NCI-H2171 (cell line): ENCODE measurements around the gene LDLRAD3.
A peak's percentile ranks its signal among the peaks of the same experiment; 100 is the strongest.

ENCODE experiments used
- DNase-seq: peaks from one replicate; lab custom pipeline; 2025; lab: John Stamatoyannopoulos, UW

The LDLRAD3 gene

GRCh38 chr11:35927682-35928081 is 16.2 kb upstream of the LDLRAD3 start:
- DNase-seq = peak; percentile 55

DNA sequence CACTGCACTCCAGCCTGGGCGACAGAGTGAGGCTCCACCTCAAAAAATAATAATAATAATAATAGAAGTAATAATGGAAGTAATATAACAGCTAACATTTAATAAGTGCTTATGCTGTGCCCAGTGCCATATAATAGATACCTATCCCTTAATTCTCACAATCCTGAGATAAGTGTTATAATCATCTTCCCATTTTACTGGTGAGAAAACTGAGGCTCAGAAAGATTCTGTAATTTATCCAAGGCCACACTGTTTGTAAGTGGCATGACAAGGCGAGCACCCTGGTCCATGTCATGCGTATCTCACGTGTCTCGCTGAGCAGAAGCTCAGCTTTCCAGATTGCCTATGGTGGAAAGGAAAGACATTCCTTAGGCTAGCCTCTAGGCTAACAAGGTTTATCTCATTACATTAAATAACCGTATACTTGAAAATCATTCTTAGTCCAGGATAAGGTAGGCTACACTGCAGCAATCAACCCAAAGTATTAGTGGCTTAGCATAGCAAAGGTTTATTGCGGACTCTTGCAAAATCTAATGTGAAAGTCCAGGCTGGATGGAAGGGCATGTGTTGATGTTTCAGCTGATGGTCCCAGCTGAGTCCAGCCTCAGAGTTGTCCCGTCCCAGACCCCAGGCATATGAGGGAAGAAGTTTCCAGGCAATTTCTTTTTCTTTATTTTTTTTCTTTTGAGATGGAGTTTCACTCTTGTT is 15.0 kb upstream of the LDLRAD3 start:
- no peak for DNase-seq

GRCh38 chr11:35930466-35930865 is 13.4 kb upstream of the LDLRAD3 start:
- no peak for DNase-seq

GRCh38 chr11:35932121-35932520 is 11.7 kb upstream of the LDLRAD3 start:
- no peak for DNase-seq

DNA sequence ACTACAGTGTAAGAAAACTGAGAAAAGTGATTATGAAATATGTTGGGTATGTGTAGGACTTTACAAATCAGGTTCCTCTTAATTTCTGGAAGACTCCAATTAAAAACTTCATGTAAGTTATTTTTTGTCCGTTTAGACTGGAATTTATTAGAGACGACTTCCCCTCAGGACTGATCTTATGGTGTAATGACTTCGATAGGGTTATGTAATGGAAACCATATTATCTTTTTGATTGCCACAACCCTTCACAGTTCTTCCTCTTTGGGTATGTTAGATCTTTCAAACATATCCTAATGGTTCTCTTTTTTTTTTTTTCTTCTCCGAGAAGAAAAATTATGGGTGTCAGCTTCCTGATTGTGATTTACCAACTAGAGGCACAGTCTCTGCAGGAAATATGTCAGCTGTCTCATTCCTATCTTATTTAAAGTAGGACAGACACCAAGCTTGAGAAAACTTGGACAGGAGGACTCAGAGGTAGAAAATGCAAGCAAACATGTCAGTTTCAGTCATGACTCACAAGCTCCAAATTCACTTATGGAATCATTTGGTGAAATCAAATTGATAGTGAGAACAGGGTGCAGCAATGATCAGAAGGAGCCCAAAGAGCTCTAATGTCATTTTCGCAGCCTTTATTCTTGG is 11.1 kb upstream of the LDLRAD3 start:
- DNase-seq = no peak

GRCh38 chr11:35933320-35933871 is 10.5 kb upstream of the LDLRAD3 start:
- no peak for DNase-seq

- no peak for DNase-seq
Measured at GRCh38 chr11:35934271-35934670, 9.6 kb upstream of the LDLRAD3 start.

DNA sequence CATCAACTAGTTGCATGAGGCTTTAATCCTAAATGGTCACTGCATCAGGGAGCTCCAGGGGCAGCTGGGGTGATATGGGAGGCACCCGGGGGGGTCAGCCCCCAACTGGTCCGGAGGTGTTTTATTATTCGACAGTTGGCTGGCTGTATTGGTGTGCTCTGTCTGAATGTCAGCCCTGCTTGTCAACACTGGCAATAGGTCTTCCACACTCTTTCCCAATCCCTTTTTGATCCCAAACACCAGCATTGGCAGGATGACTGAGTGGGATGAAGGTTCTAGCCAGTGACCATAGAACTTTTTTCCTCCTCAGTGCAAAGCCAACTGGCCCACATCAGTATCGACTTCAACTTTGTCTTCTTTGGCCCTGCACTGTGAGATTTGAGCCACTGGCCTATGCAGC is 8.9 kb upstream of the LDLRAD3 start:
- DNase-seq = no peak

DNA sequence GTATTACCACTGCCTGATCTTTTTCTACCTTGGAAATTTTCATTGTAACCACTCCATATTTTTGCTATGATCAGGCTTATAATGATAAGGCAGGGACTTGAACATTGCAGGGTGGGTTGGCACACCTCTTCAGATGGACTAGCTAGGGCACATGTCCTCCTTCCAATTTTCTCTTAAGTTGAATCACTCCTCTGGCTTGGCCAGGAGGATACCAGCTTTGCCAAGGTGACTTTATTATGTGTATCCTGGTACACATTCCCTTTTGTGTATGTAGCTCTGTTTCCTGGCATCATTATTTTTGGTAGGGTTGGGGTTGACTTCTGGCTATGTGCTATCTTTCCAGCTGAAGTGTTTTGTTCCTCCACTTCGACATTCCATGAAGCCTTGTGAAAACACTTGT is 8.5 kb upstream of the LDLRAD3 start:
- no peak for DNase-seq

DNA sequence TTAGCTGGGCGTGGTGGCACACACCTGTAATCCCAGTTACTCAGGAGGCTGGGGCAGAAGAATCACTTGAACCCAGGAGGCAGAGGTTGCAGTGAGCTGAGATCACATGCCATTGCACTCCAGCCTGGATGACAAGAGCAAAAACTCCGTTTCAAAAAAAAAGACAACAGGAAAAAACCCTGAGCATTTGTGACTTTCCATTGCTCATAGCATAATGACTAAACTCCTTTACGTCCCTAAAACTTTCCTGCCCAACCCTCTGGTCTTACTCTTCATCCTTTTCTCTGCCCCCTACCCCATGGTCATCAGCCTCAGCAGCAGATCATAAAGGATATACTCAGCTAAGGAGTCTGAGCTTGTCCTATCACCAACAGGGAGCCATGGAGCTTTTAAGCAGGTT is 6.8 kb upstream of the LDLRAD3 start:
- DNase-seq = no peak

- no peak for DNase-seq
Measured at GRCh38 chr11:35937700-35938099, 6.2 kb upstream of the LDLRAD3 start.

DNA sequence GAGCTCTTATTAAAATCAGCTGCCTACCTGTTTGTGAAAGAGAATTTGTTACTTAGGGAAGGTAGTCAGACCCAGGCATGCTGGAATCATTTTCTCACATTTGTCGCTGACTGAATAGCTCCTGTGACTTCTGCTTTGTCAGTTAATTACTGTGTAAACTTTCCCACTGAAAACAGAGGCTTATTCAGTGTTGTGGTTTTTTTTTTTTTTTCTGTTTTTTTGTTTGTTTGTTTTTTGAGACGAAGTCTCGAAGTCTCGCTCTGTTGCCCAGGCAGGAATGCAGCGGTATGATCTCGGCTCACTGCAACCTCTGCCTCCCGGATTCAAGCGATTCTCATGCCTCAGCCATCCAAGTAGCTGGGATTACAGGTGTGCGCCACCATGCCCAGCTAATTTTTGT is 5.6 kb upstream of the LDLRAD3 start:
- DNase-seq = no peak

- no peak for DNase-seq
Measured at GRCh38 chr11:35943309-35943708, 553 bp upstream of the LDLRAD3 start.

DNA sequence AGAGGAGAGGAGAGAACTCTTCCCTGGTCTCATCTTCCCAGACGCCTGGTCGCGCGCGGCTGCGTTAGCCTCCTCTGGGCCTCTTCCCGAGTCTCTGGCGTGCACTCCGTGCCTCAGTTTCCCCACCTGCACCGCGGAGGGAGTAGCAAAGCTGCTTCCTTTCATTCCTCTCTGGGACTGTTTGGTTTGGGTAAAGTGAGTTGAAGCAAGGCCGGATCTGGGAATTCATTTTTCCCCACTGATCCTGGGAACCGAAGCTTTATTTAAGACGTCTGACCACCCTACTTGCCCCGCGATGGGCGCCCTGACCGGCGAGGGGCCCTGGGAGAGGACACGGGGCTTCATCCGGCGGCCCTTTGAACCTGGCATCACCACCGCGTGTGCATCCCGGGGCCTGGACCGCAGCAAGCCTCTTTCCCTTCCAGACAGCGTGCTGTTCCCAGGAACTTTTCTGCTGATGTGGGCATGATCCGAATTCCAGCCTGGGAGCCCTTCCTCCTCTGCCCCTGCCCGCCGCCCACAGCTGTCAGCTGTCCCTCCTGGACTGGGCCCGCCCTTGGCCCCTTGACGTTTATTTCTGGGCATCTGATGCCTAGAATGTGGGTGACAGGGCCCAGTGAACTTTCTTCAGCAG is 758 bp downstream of the LDLRAD3 start:
- no peak for DNase-seq

DNA sequence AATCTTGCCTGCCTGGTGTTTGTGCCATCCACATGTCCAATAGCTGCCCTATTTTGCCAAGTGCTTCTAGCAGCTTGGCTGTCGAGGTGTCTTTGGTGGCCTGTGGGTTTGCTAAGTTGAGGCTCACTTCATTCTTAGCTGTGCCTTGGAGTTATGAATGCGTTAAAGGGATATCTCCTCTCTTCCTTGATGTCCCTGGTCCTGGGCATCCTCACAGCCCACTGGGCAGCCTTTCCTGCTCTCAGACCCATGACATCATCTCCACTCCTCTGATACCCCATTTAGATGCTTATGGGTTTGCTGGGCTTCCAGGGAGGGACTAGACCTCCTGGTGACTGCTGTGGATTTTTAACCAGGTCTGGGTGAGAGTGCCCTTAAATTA is 1.3 kb downstream of the LDLRAD3 start:
- no peak for DNase-seq

- no peak for DNase-seq
Measured at GRCh38 chr11:35946766-35947165, 2.9 kb downstream of the LDLRAD3 start.

- DNase-seq = no peak
Measured at GRCh38 chr11:35947437-35947836, 3.6 kb downstream of the LDLRAD3 start.

DNA sequence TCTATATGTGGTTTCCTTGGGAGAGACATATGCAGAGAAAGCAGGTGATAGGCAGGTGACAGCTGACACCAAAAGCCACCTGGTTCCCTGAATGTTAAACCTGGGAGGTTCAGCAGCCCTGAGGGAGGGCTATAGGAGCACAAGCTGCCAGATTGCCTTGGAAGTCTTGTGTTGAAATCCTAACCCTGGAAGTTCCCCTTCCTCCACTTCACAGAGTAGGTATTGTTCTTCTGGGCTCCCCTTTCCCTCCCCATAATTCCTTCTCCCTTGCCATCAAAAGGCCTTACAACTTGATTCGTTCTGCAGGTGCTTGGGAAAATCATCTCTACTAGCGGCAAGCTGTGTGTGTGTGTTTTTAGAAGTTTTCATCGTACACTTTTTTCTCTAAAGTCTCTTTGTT is 5.4 kb downstream of the LDLRAD3 start:
- DNase-seq = peak; percentile 62

- DNase-seq = no peak
Measured at GRCh38 chr11:35950082-35950481, 6.2 kb downstream of the LDLRAD3 start.

DNA sequence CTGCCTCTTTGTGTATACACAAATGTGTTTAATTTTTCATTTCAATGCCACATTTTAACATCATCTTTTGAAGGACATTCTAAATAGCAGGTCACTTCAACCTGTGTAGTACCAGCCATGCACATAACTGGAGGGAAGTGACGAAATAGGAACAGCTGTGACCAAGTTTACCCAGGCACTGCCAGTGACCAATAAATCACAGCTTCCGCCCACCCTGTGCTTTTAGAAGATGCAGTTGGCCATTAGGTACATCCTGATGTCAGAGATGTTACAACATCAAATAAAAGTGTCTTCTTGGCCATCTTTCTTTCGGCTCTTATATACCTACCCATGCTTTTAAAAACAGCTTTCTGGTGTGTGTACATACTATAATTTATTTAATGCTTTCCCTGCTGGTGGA is 7.8 kb downstream of the LDLRAD3 start:
- no peak for DNase-seq

DNA sequence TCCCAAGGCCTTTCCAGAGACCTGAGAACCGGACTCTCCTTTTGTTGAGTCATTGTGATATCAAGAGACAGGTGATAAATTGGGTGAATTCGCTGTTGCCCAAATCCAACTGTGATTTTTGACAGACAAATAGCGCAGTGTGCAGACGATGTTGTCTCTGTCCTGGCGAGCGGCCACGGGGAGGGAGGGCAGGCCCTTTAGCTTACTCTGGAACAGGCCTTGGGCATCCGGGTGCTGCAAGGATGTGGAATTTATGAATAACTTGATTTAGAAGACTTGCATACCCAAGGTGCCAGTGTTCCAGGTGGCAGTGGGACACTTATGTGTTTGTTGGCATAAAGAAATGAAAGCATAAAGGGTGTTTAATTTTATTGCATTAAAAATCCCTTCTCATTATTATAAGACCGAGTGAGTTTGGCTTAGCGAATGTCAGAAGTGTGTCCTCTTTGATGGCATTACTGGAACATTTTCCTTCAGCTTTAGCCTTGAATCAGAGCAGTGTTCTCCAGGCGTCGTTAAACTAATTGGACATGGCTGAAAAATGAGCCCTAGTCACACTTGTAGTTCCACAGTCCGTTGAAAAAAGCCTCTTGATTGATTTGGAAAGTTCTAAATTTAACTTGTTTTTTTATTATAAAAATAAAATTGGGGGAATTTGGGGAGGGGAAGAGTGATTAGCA is 9.4 kb downstream of the LDLRAD3 start:
- DNase-seq = no peak

DNA sequence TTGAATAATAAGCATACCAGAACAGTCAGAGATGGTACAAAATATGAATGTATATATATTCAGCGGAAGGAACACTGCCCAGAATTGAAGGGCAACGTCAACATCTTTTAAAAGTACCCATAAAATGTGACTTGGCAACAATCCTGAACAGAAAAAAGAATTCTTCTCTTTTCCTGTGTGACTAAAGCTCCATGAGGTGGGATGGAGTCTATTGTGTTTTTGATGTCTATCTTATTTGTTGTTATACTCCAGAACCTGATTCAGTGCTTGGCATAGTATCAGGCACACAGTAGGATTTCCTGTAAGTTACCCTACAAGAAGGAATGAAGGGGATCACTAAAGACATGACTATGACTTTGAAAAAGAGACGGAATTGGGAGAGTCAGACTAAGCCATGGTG is 10.3 kb downstream of the LDLRAD3 start:
- DNase-seq = no peak

GRCh38 chr11:35955636-35956035 is 11.8 kb downstream of the LDLRAD3 start:
- DNase-seq = no peak
